Measurements from ENCODE around the gene HTR3C.

HTR3C gene

GRCh38 chr3:184016169-184016570 is 36.7 kb upstream of the HTR3C start:
- Histone ChIP-seq H3K4me1 (peaks cover 12% of the 10 kb centered on the region), H3K36me3 (ENCODE audit: control insufficient read depth, insufficient read depth, low read length) (no peaks in the 10 kb centered on the region), H2AFZ (peak overlapping the region; percentile 99), H3K4me2 (ENCODE audit: low read length) (peak overlapping the region; percentile 94), H3K27ac (peak overlapping the region; percentile 50), H3K79me2 (peaks cover 10% of the 10 kb centered on the region), H3K9ac (peak overlapping the region; percentile 24), H3K4me3 (ENCODE audit: low read depth, low read length) (peak overlapping the region; percentile 31), H3K27me3 (ENCODE audit: control insufficient read depth, insufficient read depth, low read length) (no peaks in the 10 kb centered on the region), H3K9me3 (ENCODE audit: control insufficient read depth, low read length) (no peaks in the 10 kb centered on the region)
- TF ChIP-seq CTCF (IDR thresholded peaks at IDR 0.05) = no peak

GRCh38 chr3:184016811-184017671 is 35.8 kb upstream of the HTR3C start:
- peak overlapping the region; percentile 75 for H3K27ac ChIP-seq
- peak overlapping the region; percentile 94 for H3K4me2 ChIP-seq (ENCODE audit: low read length)
- no peaks in the 10 kb centered on the region for H3K9me3 ChIP-seq (ENCODE audit: control insufficient read depth, low read length)
- peak; percentile 97 for TF ChIP-seq CTCF (IDR thresholded peaks at IDR 0.05)
- peaks cover 12% of the 10 kb centered on the region for H3K4me1 ChIP-seq
- H3K4me3 ChIP-seq (ENCODE audit: low read depth, low read length) = peak overlapping the region; percentile 100
- H2AFZ ChIP-seq = peak overlapping the region; percentile 99
- H3K36me3 ChIP-seq (ENCODE audit: control insufficient read depth, insufficient read depth, low read length) = no peaks in the 10 kb centered on the region
- no peaks in the 10 kb centered on the region for H3K27me3 ChIP-seq (ENCODE audit: control insufficient read depth, insufficient read depth, low read length)
- peaks cover 10% of the 10 kb centered on the region for H3K79me2 ChIP-seq
- H3K9ac ChIP-seq = no peak overlapping the region

GRCh38 chr3:184017672-184018423 is 35.0 kb upstream of the HTR3C start, which contains the start of gene ABCC5:
ABCC5 (minus strand) TSS chr3:184017884; CDS start chr3:184014392, 3,492 bp downstream.
- no peak for TF ChIP-seq CTCF (IDR thresholded peaks at IDR 0.05)
- H3K36me3 ChIP-seq (ENCODE audit: control insufficient read depth, insufficient read depth, low read length) = no peaks in the 10 kb centered on the region
- H3K4me3 ChIP-seq (ENCODE audit: low read depth, low read length) = peak within 1 kb of the TSS; percentile 100
- peaks cover 12% of the 10 kb centered on the region for H3K4me1 ChIP-seq
- H3K9ac ChIP-seq = peak within 1 kb of the TSS; percentile 58
- peaks cover 10% of the 10 kb centered on the region for H3K79me2 ChIP-seq
- peak within 1 kb of the TSS; percentile 99 for H2AFZ ChIP-seq
- peak within 1 kb of the TSS; percentile 75 for H3K27ac ChIP-seq
- no peaks in the 10 kb centered on the region for H3K9me3 ChIP-seq (ENCODE audit: control insufficient read depth, low read length)
- peak within 1 kb of the TSS; percentile 94 for H3K4me2 ChIP-seq (ENCODE audit: low read length)
- H3K27me3 ChIP-seq (ENCODE audit: control insufficient read depth, insufficient read depth, low read length) = no peaks in the 10 kb centered on the region

GRCh38 chr3:184018424-184018973 is 34.3 kb upstream of the HTR3C start:
- Histone ChIP-seq H3K27ac (peak overlapping the region; percentile 75), H3K4me1 (peaks cover 12% of the 10 kb centered on the region), H3K36me3 (ENCODE audit: control insufficient read depth, insufficient read depth, low read length) (no peaks in the 10 kb centered on the region), H3K4me2 (ENCODE audit: low read length) (peak overlapping the region; percentile 94), H3K4me3 (ENCODE audit: low read depth, low read length) (peak overlapping the region; percentile 100), H3K9me3 (ENCODE audit: control insufficient read depth, low read length) (no peaks in the 10 kb centered on the region), H3K27me3 (ENCODE audit: control insufficient read depth, insufficient read depth, low read length) (no peaks in the 10 kb centered on the region), H3K9ac (peak overlapping the region; percentile 58), H3K79me2 (peaks cover 10% of the 10 kb centered on the region), H2AFZ (peak overlapping the region; percentile 99)
- no peak for TF ChIP-seq CTCF (IDR thresholded peaks at IDR 0.05)

Data from parathyroid adenoma (tissue), 2 donors.